Measurements from ENCODE around the gene NEK1.

The NEK1 gene

GRCh38 chr4:169601016-169601771 lies 11.2 kb downstream of the NEK1 start:
- no peak overlapping the region for H3K4me3 ChIP-seq (replicated peaks in 1 of 2; ENCODE audit: low read depth in 2 of 2, low read length in 2 of 2)
- no peak for TF ChIP-seq CTCF (IDR thresholded peaks at IDR 0.05; ENCODE audit: low read depth, low read length)
- no peak for DNase-seq (ENCODE audit: low read depth in 2 of 2)

DNA sequence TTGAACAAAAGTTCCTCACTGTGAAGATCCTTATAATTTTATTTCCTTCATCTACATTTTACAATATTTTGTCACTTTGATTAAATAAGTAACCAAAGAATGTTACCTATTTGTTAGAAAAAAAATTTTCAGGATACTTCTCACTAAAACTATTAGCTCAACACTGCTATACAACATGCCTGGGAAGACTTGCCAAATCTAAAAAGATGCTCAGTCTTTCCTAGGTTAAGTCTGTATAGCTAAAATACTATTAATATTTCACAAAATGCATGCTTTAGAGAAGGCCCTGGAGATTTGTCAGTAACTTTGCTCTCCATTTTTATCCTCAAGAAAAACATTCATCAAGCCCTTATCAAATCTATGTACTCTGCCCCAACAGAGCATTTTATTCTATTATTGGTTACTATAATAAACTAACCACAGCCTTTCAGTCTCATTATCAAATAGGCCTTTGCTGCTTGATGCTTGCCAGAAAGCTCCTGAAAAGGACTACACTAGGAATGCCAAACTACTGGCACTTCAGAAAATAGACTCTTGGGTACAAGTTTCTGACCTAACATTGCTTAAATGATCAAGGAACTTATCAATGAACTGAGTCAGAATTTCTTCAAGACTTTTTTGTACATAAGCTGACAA lies 17.7 kb downstream of the NEK1 start:
- no peak for TF ChIP-seq CTCF (IDR thresholded peaks at IDR 0.05; ENCODE audit: low read depth, low read length)
- H3K4me3 ChIP-seq (replicated peaks in 1 of 2; ENCODE audit: low read depth in 2 of 2, low read length in 2 of 2), result no peak overlapping the region
- DNase-seq (ENCODE audit: low read depth in 2 of 2), result no peak

DNA sequence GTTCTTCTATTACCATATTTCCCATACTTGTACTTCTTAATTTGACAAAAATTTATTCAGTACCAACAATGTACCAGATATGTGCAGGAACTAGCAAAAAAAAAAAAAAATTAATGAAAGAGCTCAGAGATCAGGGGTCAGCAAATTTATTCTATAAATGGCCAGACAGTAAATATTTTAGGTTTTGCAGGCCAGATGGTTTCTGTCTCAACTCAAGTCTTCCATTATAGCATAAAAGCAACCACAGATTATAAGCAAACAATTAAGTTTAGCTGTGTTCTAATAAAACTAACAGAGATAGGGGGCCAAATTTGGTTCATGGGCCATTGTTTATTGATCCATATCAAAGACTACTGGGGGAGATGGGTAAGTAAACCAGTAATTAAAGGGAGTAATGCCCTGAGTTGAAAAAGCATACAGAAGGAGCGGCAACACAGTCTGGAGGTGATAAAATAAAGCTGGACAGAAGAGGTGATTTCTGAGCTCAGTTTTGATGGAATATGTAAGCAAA lies 19.3 kb downstream of the NEK1 start:
- no peak for DNase-seq (ENCODE audit: low read depth in 2 of 2)
- no peak overlapping the region for H3K4me3 ChIP-seq (replicated peaks in 1 of 2; ENCODE audit: low read depth in 2 of 2, low read length in 2 of 2)
- TF ChIP-seq CTCF (IDR thresholded peaks at IDR 0.05; ENCODE audit: low read depth, low read length), result no peak

- peak; percentile 34 to 77 for DNase-seq (ENCODE audit: low read depth in 2 of 2)
- no peak for TF ChIP-seq CTCF (IDR thresholded peaks at IDR 0.05; ENCODE audit: low read depth, low read length)
- H3K4me3 ChIP-seq (replicated peaks in 1 of 2; ENCODE audit: low read depth in 2 of 2, low read length in 2 of 2), result no peak overlapping the region
These were observed 28.8 kb downstream of the NEK1 start for GRCh38 chr4:169583563-169583962.

- peak; percentile 15 to 83 for DNase-seq (ENCODE audit: low read depth in 2 of 2)
- no peak overlapping the region for H3K4me3 ChIP-seq (replicated peaks in 1 of 2; ENCODE audit: low read depth in 2 of 2, low read length in 2 of 2)
- TF ChIP-seq CTCF (IDR thresholded peaks at IDR 0.05; ENCODE audit: low read depth, low read length), result no peak
These were observed 29.7 kb downstream of the NEK1 start for GRCh38 chr4:169582706-169583105.

GRCh38 chr4:169582203-169582602 lies 30.2 kb downstream of the NEK1 start:
- no peak overlapping the region for H3K4me3 ChIP-seq (replicated peaks in 1 of 2; ENCODE audit: low read depth in 2 of 2, low read length in 2 of 2)
- no peak for TF ChIP-seq CTCF (IDR thresholded peaks at IDR 0.05; ENCODE audit: low read depth, low read length)
- no peak for DNase-seq (ENCODE audit: low read depth in 2 of 2)

All from cardiac fibroblast (primary cell).